Measurements from ENCODE around the gene TSC2.

TSC2 gene

GRCh38 chr16:2081201-2082084, 33.7 kb downstream of the TSC2 start:
- DNase-seq (ENCODE audit: insufficient read length, low spot score) (no peak), FAIRE-seq (no peak)
- no peak for TF ChIP-seq POLR2AphosphoS5 (IDR thresholded peaks at IDR 0.05; ENCODE audit: low read depth, low read length)
- TF ChIP-seq POU2F2 (IDR thresholded peaks at IDR 0.05; ENCODE audit: low read depth, low read length), result no peak
- TF ChIP-seq POLR2A (IDR thresholded peaks at IDR 0.05; ENCODE audit: low read depth, low read length), result no peak
- no peak for TF ChIP-seq SPI1 (IDR thresholded peaks at IDR 0.05; ENCODE audit: low read depth, low read length)
- no peak for TF ChIP-seq TAF1 (IDR thresholded peaks at IDR 0.05; ENCODE audit: low read depth, low read length)
- TF ChIP-seq PAX5 (IDR thresholded peaks at IDR 0.05; ENCODE audit: insufficient read depth, low read length, severe bottlenecking), result no peak

GRCh38 chr16:2082171-2082982, 34.6 kb downstream of the TSC2 start:
- DNase-seq (ENCODE audit: insufficient read length, low spot score), result no peak
- FAIRE-seq, result no peak
- no peak for TF ChIP-seq SPI1 (IDR thresholded peaks at IDR 0.05; ENCODE audit: low read depth, low read length)
- TF ChIP-seq PAX5 (IDR thresholded peaks at IDR 0.05; ENCODE audit: insufficient read depth, low read length, severe bottlenecking), result no peak
- no peak for TF ChIP-seq TAF1 (IDR thresholded peaks at IDR 0.05; ENCODE audit: low read depth, low read length)
- TF ChIP-seq POU2F2 (IDR thresholded peaks at IDR 0.05; ENCODE audit: low read depth, low read length), result no peak

- no peak for TF ChIP-seq PAX5 (IDR thresholded peaks at IDR 0.05; ENCODE audit: insufficient read depth, low read length, severe bottlenecking)
- TF ChIP-seq TAF1 (IDR thresholded peaks at IDR 0.05; ENCODE audit: low read depth, low read length), result no peak
- TF ChIP-seq POU2F2 (IDR thresholded peaks at IDR 0.05; ENCODE audit: low read depth, low read length), result no peak
- TF ChIP-seq SPI1 (IDR thresholded peaks at IDR 0.05; ENCODE audit: low read depth, low read length), result no peak
- no peak for TF ChIP-seq POLR2AphosphoS5 (IDR thresholded peaks at IDR 0.05; ENCODE audit: low read depth, low read length)
- no peak for TF ChIP-seq POLR2A (IDR thresholded peaks at IDR 0.05; ENCODE audit: low read depth, low read length)
- FAIRE-seq (no peak), DNase-seq (ENCODE audit: insufficient read length, low spot score) (no peak)
Measured at GRCh38 chr16:2082983-2083364, 35.2 kb downstream of the TSC2 start.

GRCh38 chr16:2083409-2083808, 35.6 kb downstream of the TSC2 start:
- no peak for FAIRE-seq
- TF ChIP-seq POLR2A (IDR thresholded peaks at IDR 0.05; ENCODE audit: low read depth, low read length) (no peak), POLR2AphosphoS5 (IDR thresholded peaks at IDR 0.05; ENCODE audit: low read depth, low read length) (no peak), POU2F2 (IDR thresholded peaks at IDR 0.05; ENCODE audit: low read depth, low read length) (no peak), SPI1 (IDR thresholded peaks at IDR 0.05; ENCODE audit: low read depth, low read length) (no peak), TAF1 (IDR thresholded peaks at IDR 0.05; ENCODE audit: low read depth, low read length) (no peak), PAX5 (IDR thresholded peaks at IDR 0.05; ENCODE audit: insufficient read depth, low read length, severe bottlenecking) (no peak)
- DNase-seq (ENCODE audit: insufficient read length, low spot score), result no peak

- TF ChIP-seq POLR2A (IDR thresholded peaks at IDR 0.05; ENCODE audit: low read depth, low read length) (no peak), PAX5 (IDR thresholded peaks at IDR 0.05; ENCODE audit: insufficient read depth, low read length, severe bottlenecking) (no peak), TAF1 (IDR thresholded peaks at IDR 0.05; ENCODE audit: low read depth, low read length) (no peak), SPI1 (IDR thresholded peaks at IDR 0.05; ENCODE audit: low read depth, low read length) (no peak), POU2F2 (IDR thresholded peaks at IDR 0.05; ENCODE audit: low read depth, low read length) (no peak), POLR2AphosphoS5 (IDR thresholded peaks at IDR 0.05; ENCODE audit: low read depth, low read length) (no peak)
- DNase-seq (ENCODE audit: insufficient read length, low spot score) (no peak), FAIRE-seq (no peak)
Measured at GRCh38 chr16:2083876-2084780, 36.3 kb downstream of the TSC2 start.

GRCh38 chr16:2084895-2085625, 37.3 kb downstream of the TSC2 start:
- no peak for TF ChIP-seq TAF1 (IDR thresholded peaks at IDR 0.05; ENCODE audit: low read depth, low read length)
- no peak for TF ChIP-seq SPI1 (IDR thresholded peaks at IDR 0.05; ENCODE audit: low read depth, low read length)
- TF ChIP-seq PAX5 (IDR thresholded peaks at IDR 0.05; ENCODE audit: insufficient read depth, low read length, severe bottlenecking), result no peak
- no peak for TF ChIP-seq POLR2A (IDR thresholded peaks at IDR 0.05; ENCODE audit: low read depth, low read length)
- TF ChIP-seq POU2F2 (IDR thresholded peaks at IDR 0.05; ENCODE audit: low read depth, low read length), result no peak
- TF ChIP-seq POLR2AphosphoS5 (IDR thresholded peaks at IDR 0.05; ENCODE audit: low read depth, low read length), result no peak
- no peak for DNase-seq (ENCODE audit: insufficient read length, low spot score)
- no peak for FAIRE-seq

- TF ChIP-seq TAF1 (IDR thresholded peaks at IDR 0.05; ENCODE audit: low read depth, low read length) (no peak), POLR2A (IDR thresholded peaks at IDR 0.05; ENCODE audit: low read depth, low read length) (no peak), POU2F2 (IDR thresholded peaks at IDR 0.05; ENCODE audit: low read depth, low read length) (no peak), SPI1 (IDR thresholded peaks at IDR 0.05; ENCODE audit: low read depth, low read length) (no peak), PAX5 (IDR thresholded peaks at IDR 0.05; ENCODE audit: insufficient read depth, low read length, severe bottlenecking) (no peak), POLR2AphosphoS5 (IDR thresholded peaks at IDR 0.05; ENCODE audit: low read depth, low read length) (no peak)
- DNase-seq (ENCODE audit: insufficient read length, low spot score) (no peak), FAIRE-seq (no peak)
Measured at GRCh38 chr16:2085669-2086068, 37.9 kb downstream of the TSC2 start.

GRCh38 chr16:2086106-2086742, 38.4 kb downstream of the TSC2 start:
- no peak for TF ChIP-seq TAF1 (IDR thresholded peaks at IDR 0.05; ENCODE audit: low read depth, low read length)
- no peak for TF ChIP-seq POLR2A (IDR thresholded peaks at IDR 0.05; ENCODE audit: low read depth, low read length)
- no peak for TF ChIP-seq SPI1 (IDR thresholded peaks at IDR 0.05; ENCODE audit: low read depth, low read length)
- TF ChIP-seq PAX5 (IDR thresholded peaks at IDR 0.05; ENCODE audit: insufficient read depth, low read length, severe bottlenecking), result no peak
- TF ChIP-seq POLR2AphosphoS5 (IDR thresholded peaks at IDR 0.05; ENCODE audit: low read depth, low read length), result no peak
- no peak for TF ChIP-seq POU2F2 (IDR thresholded peaks at IDR 0.05; ENCODE audit: low read depth, low read length)
- FAIRE-seq (no peak), DNase-seq (ENCODE audit: insufficient read length, low spot score) (no peak)
